Endometrial microvascular endothelial cells (primary cell): ENCODE results near the gene SORCS1. TPM values are rescaled to one million over a fixed set of nuclear protein-coding genes. Genes with fewer than 3 reads are reported as not detected.

Source experiments
- in situ Hi-C: cut with HindIII; loops from 2 replicates; pipeline ENCODE4 v1.10.0; 2017; ENCODE audit warnings: low sequenced_read_pairs, low pct_unique_long_range_greater_than_20kb; ENCODE audit errors: inconsistent ontology term
- total RNA-seq: library from RNA; depleted of rRNA; stranded (reverse); fragments of >200 nt; gene quantifications from one replicate; pipeline ENCODE4 v1.2.3, GENCODE V29; 2015; ENCODE audit errors: inconsistent ontology term

The SORCS1 gene
- total RNA-seq, 1 donor from 2014 or later: not detected

DNA sequence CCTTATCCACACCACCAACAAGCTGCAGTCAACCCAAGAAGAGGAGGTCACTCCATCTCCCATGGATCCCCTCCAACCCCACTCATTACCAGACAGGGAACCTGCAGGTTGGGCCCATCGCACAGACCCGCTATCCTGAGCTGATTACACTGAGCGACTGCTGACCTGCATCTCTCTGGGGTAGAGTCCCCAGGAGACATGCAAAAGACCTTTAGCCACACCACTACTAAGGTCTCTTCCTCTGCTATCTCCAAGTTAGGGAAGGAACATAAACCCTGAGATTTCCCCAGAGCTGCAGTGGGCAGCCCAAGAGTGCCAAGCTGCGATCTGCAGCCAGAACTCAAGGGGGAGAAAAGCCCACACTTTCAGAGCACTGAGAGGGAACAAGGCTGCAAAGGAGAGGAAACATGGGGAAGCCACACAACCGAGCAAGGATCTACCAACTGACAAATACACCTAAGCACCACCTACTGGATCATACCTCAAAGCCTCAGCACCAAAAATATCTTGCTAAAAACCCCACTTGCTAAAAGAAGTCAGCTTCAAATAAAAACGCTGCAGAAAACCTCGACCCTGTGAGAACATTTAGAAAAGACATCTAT, 298.2 kb downstream of the SORCS1 start:
- in situ Hi-C loops: no loop called here

DNA sequence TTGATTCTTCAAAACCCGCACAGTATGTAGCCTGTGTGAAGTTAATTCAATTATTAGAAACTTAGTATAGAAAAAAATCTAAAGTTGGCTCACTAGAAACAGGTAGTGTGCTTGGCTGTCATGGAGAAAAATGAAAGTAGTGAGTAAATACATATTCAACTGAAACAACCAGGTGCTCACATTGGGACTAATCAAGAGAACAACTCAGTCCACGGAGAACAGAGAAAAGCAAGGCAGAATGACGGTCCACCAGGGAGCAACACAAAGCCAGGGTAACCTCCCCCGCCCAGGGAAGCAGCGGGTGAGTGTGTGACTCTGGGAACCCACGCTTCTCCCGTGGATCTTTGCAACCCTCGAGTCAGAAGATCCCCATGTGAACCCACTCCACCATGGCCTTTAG, 300.5 kb downstream of the SORCS1 start:
- in situ Hi-C loops: no loop called here

DNA sequence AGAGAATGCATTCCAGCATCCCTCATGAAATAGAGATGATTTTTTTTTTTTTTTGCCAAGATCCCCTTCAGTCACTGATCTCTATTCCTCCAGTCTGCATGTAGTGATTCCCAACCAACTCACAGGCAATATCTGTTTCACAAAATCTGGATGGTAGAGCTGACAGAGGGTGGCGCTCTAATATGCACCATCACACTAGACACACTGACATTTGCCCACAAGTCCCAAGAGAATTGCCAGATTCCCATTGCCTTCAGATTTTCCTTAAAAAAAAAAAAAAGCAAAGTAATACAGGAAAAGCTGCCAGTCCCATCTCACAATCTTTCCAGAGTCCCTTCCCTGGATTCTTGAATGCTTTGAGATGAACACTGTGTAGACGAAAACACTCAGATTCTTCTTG, 301.0 kb downstream of the SORCS1 start:
- in situ Hi-C loops: no loop called here

DNA sequence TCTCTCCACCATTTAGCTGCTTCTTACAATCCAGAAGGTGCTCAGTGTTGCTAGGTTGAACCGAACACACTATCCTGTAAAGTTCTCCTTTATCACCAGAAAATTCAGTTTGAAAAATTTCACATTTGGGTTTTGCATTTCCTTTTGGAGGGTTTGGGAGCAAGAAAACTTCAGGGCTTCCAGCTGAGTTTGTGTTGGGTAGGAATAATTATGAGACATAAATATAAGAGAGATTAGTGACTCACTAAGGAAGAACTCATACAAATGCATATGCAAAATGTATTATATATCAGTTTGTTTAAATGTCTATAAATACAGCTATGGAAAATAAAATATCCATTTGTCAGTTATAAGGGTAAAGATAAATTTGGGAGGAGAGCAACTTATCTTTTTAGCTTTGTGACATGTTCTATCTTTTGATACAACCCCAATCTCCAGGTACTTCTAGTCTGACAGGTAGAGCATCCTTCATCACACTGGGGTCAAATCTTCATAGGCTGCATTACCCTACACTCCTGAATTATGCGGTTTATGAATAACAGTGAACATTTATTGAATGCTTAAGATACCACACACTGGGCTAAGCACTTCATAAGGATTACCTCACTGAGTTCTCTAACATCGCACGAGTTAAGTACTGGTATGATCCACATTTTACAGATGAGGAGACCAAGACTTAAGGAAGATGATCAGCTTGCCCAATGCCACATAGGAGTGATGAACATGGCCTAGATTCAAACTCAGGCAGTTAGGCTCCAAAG, 304.4 kb downstream of the SORCS1 start:
- in situ Hi-C loops: no loop called here

DNA sequence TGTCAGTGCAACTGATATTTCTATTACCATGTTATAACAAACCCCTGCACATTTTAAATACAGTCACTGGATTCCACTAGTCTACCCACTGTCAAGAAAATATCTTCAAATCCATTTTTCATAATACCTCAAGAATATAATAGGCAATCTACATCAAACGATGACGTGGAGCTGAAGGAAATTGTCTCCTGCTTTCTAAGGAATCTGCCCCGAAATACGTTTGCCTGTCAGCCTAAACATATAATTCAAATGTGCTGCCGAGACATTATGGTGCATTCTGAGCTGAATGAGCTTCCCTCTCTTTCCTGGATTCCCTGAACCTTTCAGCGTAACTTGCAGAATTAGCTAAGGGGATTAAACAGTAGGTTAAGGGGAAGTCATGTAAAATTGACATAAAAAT, 306.8 kb downstream of the SORCS1 start:
- in situ Hi-C loops: no loop called here

DNA sequence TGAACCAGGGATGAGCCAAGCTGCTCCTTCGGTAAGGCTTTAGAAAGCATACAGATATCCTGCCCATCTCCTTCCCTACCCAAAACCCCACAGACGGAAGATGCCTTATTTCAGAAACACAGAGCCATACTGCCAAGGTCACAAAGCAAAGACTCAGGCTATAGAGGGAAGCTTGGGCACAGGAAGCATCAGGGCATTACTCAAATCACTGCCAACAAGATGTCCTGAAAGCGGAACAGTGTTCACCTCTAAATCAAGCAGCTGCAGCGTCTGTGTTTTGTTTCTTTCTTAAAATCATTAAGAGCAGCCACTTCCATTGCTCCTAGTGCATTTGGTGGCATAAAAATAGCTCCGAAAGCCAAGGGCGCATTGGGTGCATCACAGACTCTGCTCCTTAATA, 307.3 kb downstream of the SORCS1 start:
- in situ Hi-C loops: no loop called here

DNA sequence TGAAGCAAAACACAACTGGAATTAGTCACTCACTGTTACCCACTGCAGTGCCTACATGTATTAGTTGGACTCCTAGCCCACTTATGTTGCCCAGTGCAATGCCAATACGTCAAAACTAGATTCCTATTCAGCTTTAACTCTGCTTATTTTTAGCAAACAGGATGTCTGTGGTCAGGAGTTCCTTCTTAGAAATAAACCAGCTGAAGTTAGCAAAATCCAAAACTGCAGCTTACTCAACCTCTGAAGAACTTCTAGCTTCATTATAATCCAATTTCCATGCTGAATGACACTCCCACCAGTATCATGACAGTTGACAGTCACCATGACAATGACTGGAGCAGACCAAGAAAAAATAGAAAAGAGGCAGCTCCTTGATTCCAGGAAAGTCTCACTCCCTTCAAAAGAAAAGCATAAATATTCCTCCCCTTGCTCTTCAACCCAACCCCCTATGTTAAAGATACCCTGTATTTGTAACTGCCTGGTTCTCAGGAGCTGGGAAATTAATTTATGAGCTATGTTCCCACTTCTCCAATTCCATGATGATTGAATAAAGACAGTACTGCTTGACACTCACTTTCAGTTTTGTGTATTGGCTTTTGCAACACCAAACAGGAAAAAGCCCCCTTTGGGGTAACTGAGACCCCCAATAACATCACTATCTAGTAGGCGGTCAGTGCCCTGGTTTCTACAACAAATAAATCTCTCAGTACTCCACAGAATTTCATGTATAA, 327.4 kb downstream of the SORCS1 start:
- in situ Hi-C loops: no loop called here

DNA sequence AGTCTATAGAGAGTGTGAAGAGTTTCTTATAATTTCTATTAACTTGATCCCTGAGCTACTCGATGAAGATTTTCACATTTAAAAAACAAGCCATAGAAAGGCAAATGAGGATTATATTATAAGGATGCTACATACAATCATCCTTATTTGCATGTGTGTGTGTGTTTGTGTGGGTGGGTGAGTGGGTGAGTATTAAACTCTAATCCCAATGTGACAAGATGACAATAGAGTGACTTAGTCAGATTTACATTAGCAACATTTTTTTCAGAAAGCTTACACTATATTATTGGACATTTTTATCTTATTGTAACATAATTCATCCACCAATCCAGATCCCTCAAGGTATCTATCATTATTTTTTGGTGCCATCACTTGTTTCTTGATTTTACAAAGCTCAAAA, 331.7 kb downstream of the SORCS1 start:
- in situ Hi-C loops: no loop called here

DNA sequence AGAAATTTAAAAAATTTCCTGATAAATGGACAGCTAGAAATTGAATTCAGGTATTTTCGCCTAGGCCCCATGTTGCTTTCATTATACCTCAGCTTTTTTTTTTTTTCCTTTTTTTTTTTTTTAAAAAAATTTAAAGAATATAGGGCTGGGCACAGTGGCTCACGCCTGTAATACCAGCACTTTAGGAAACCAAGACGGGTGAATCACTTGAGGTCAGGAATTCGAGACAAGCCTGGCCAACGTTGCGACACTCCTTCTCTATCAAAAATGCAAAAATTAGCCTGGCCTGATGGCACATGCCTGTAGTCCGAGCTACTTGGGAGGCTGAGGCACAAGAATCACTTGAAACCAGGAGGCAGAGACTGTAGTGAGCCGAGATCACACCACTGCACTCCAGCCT, 334.0 kb downstream of the SORCS1 start:
- in situ Hi-C loops: no loop called here

DNA sequence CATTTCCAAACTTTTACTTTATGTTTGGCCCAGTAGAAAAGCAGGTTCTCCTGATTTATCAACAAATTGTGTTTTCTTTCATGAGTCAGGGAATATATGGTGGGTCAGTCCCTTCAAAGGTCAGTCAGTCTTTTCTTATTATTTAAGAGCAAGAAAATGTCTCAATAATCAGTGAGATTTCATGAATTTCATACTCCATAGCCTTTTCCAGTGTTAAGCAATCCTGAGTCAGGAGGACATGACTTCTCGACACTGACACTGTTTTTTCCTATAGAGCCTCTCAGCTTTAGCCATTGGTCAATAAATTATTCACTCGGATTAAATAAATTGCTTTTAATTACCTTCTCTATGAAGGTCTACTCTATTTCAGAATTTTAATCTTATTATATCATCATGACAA, 334.5 kb downstream of the SORCS1 start:
- in situ Hi-C loops: no loop called here

DNA sequence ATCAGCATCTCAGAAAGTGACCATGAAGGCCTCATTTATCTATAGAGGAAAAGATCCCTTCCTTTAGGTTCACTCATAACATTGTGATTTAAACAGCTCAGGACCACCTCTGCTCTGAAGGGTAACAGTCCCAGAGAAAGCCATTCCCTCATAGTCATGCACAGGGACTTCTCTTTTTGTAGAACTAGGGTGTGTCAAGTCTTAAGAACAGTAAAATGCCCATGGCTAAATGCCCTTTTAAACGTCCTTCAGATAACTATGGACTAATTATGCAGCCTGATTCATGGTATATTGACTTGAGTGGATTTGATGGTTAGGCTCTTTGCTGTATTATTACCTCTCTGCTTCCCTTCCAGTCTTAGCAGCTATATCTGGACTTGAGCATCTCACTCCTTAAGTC, 337.8 kb downstream of the SORCS1 start:
- in situ Hi-C loops: no loop called here

DNA sequence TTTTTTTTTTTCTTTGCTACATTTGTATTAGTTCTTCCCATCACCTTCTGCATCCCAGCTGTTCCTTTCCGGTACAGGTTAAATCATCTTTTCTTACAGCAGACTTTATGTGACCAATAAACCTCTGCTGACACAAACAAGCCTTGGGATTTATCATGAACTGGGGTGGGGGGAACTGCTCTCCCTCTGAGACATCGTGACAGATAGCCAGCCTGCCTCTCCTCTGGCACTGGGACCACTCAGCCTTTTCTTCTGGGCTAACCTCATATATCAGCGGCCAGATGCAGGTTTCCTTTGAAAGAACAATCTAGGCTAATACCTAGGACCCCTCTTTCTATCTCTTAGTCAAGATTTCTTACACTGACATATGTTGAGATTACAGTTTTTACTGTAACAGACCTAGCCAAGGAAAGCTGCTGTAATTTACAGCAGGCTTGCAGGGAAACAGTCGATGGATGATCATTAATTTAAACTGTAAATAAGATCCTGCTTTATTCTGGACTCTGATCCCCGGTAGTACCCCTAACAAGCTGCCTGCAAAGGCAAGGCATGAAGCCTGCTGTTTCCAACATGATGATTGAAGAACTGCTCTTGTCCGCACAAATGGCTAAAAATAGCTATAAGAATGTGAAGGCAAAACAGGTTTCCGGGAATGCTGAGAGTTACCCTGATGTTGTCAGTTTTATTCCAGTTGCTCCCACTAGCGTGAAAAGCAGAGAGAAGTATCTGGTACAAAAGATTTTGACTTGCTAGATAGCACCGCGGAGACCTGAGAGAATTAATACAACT, 338.7 kb downstream of the SORCS1 start:
- in situ Hi-C loops: no loop called here

DNA sequence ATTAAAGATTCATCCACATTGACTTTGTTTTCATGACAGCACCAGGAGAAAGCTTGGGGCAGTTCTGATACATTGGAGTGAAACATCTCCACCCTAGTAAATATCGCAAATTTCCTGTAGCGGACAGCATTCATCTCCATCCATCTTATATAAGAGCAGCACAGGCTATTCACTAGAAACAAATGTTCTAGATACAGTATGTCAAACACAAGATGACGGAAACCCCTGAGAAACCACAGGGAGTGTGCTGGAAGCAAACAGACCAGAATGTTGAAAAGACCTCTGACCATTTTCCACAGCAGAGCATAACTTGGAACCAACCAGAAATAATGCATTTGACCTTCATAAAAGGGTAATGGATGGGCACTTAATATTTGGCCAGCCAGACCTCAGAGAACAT, 343.9 kb downstream of the SORCS1 start:
- in situ Hi-C loops: no loop called here

DNA sequence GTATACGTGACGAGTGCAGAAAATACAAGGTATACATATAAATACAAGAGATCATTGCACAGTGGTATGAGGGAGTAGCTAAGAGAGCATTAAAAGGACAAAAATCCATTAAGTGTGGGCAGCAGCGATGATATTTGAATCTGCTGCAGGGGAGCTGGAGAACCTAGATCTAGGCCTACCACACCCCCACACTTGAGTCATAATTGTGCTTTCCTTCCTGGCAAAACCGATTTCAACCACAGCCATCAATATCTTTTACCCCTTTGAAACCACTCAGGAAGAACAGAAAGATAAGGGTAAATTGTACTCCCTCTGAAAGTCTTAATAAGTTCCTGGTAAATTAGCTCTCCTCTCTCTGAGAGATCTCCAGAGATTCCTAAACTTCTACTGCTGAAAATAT, 345.0 kb downstream of the SORCS1 start:
- in situ Hi-C loops: no loop called here

DNA sequence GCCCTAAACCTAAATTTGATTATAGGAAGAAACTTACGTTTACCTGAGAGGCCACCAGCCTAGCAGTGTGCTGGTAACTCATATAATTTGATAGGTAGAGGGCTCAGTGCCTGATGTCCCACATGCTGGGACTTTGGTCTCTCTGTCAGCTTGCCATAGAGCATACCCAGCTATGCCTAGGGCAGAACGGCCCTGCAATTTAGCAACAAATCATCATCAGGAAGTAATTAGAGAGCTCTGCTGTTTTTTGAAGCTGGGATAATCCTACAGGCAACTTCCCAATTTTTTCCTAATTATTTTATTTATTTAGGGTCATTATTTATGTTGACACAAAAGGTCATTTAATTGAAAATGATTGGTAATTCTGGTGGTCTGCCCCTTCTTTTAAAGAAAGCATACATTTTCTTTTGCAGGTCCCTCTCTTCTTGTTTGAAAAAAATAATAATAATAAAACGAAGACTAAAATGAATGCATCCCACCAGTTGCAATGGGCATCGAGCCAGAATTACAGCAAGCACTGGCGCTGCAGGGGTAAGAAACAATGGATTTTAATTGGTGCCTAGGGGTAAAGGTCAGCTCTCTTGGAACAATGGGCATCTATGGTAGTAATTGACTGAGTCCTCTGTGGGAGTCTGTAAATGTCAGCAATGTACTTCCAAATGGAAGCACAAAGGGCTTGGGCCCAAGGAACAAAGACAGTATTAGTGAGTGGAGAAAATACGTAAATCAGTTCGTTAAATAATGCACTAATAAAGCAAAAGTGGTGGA, 348.0 kb downstream of the SORCS1 start:
- in situ Hi-C loops: no loop called here

DNA sequence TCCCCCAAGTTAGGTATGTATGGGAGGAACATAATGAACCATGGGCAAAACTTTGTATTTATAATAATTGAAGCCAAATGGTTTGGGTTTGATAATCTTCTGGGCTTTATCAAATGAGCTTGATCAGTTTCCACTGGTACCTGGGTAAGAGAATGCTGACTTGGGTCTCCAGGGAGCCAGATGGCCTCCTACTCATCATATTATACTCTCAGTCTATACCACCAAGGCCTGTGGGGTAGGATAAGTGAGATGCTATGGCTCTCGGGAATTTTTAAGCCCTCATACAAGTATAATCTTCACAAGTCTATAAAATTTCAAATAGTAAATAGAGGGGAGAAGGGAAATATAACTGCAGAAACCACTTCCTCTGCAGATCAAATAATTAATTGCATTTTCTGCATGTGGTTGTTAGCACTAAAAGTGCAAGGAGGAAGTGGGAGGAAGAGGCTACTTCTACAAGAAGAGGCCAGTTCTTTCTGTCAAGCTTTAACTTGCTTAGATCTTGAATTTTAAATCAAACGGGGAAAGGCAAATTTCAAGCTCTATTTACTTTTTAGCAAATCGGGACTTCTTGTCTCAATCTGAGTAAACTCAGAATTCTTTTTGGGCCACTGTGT, 349.0 kb downstream of the SORCS1 start:
- in situ Hi-C loops: no loop called here

DNA sequence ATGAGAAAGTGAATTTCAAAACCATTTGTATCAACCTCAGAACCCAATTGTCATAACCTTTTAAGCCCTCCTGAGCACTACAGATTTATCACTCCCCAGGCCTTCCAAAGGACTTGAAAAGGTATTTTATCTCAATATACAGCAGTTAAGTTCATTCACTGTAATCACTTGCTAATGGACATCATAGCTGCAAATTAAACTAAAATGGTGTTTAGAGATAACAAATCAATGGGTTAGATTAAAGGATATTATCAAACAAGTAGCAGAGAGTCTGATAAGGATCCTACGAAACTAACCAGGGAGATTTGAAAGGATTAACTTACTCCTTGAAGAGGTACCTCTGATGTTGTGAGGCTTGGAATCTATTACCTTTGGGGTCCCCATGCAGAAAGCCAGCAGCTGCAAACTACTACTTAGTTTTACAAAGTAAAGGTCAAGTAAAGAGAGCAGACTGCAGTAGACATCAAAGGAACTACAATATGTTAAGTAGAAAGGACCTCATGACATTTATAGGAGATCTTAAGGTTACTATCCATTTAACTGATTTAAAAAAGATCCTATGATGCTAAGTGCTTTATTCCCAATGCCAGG, 359.4 kb downstream of the SORCS1 start:
- in situ Hi-C loops: no loop called here

DNA sequence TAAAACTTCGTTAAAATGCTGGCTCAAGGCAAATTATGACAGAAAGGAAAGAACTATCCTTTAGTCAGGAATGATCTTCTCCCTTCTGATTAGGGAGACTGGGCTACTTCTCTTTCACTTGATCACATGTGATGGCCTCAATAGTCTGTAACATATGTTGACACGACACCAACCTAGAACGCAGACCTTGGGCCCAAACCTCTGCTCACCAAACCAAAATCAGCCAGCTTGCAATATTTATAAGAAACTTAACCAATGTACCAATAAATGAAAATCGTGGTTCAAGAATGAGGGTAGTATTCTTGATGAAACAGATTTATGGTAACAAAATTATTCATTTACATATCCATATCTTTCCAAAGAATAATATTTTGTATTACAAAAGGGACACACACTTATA, 361.6 kb downstream of the SORCS1 start:
- in situ Hi-C loops: no loop called here
